ENCODE measurements around the gene BACH2.

The BACH2 gene

GRCh38 chr6:90028066-90028778 lies 268.4 kb downstream of the BACH2 start:
- H3K4me3 ChIP-seq (ENCODE audit: low read length): no peak overlapping the region
- no peak for DNase-seq (ENCODE audit: low read depth)
- no peak for TF ChIP-seq CTCF (IDR thresholded peaks at IDR 0.05; ENCODE audit: insufficient read depth, low read depth, low read length, missing control alignments)

- no peak overlapping the region for H3K4me3 ChIP-seq (ENCODE audit: low read length)
- DNase-seq (ENCODE audit: low read depth): no peak
- TF ChIP-seq CTCF (IDR thresholded peaks at IDR 0.05; ENCODE audit: insufficient read depth, low read depth, low read length, missing control alignments): no peak
Measured at GRCh38 chr6:90026216-90026615, 270.4 kb downstream of the BACH2 start.

GRCh38 chr6:90025523-90026061 lies 271.1 kb downstream of the BACH2 start:
- DNase-seq (ENCODE audit: low read depth): peak; percentile 86
- H3K4me3 ChIP-seq (ENCODE audit: low read length): no peak overlapping the region
- TF ChIP-seq CTCF (IDR thresholded peaks at IDR 0.05; ENCODE audit: insufficient read depth, low read depth, low read length, missing control alignments): no peak

- H3K4me3 ChIP-seq (ENCODE audit: low read length): no peak overlapping the region
- TF ChIP-seq CTCF (IDR thresholded peaks at IDR 0.05; ENCODE audit: insufficient read depth, low read depth, low read length, missing control alignments): no peak
- DNase-seq (ENCODE audit: low read depth): no peak
Measured at GRCh38 chr6:90024633-90025032, 272.0 kb downstream of the BACH2 start.

GRCh38 chr6:90021711-90022110 lies 274.9 kb downstream of the BACH2 start:
- H3K4me3 ChIP-seq (ENCODE audit: low read length): no peak overlapping the region
- no peak for DNase-seq (ENCODE audit: low read depth)
- no peak for TF ChIP-seq CTCF (IDR thresholded peaks at IDR 0.05; ENCODE audit: insufficient read depth, low read depth, low read length, missing control alignments)

GRCh38 chr6:90020746-90021145 lies 275.9 kb downstream of the BACH2 start:
- TF ChIP-seq CTCF (IDR thresholded peaks at IDR 0.05; ENCODE audit: insufficient read depth, low read depth, low read length, missing control alignments): no peak
- H3K4me3 ChIP-seq (ENCODE audit: low read length): no peak overlapping the region
- DNase-seq (ENCODE audit: low read depth): no peak

GRCh38 chr6:90019216-90019615 lies 277.4 kb downstream of the BACH2 start:
- no peak for DNase-seq (ENCODE audit: low read depth)
- TF ChIP-seq CTCF (IDR thresholded peaks at IDR 0.05; ENCODE audit: insufficient read depth, low read depth, low read length, missing control alignments): no peak
- no peak overlapping the region for H3K4me3 ChIP-seq (ENCODE audit: low read length)
